Stimulated activated memory B cell treated with anti-CD40 and anti-IgM and Interleukin-4, amounts not matched to agents 10 μg/mL and 1 μg/mL and 100 μg/mL, for 72 hours (primary cell): ENCODE results near the gene S100A13.
"Not testable (repeated sequence)": the region's sequence is repeated elsewhere in the genome, so short reads cannot be mapped to it uniquely, and the experiment has no call there.

Source experiments
- ATAC-seq: fragments of 150-1000 bp; cut with Tn5 transposase; 2 replicates; pipeline ENCODE4 v1.10.0; 2021
- H3K27ac Mint-ChIP-seq: one replicate; pipeline ENCODE4 v1.8.0; 2022; ENCODE audit warnings: mild to moderate bottlenecking, mixed read lengths
- H3K27me3 Mint-ChIP-seq: one replicate; pipeline ENCODE4 v1.8.0; 2022; ENCODE audit warnings: mixed read lengths
- H3K36me3 Mint-ChIP-seq: one replicate; pipeline ENCODE4 v1.8.0; 2022; ENCODE audit warnings: mixed read lengths
- H3K4me1 Mint-ChIP-seq: one replicate; pipeline ENCODE4 v1.8.0; 2022; ENCODE audit warnings: mixed read lengths
- H3K4me3 Mint-ChIP-seq: one replicate; pipeline ENCODE4 v1.8.0; 2022; ENCODE audit warnings: mild to moderate bottlenecking, moderate library complexity, mixed read lengths
- H3K9me3 Mint-ChIP-seq: one replicate; pipeline ENCODE4 v1.8.0; 2022; ENCODE audit warnings: mixed read lengths

S100A13 gene

DNA sequence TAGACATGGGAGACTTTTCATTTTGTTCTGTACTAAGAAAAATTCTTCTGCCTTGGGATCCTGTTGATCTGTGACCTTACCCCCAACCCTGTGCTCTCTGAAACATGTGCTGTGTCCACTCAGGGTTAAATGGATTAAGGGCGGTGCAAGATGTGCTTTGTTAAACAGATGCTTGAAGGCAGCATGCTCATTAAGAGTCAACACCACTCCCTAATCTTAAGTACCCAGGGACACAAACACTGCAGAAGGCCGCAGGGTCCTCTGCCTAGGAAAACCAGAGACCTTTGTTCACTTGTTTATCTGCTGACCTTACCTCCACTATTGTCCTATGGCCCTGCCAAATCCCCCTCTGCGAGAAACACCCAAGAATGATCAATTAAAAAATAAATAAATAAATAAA, 43.8 kb downstream of the S100A13 start:
- not testable (repeated sequence) for H3K4me3 Mint-ChIP-seq, ATAC-seq, H3K27ac Mint-ChIP-seq, H3K4me1 Mint-ChIP-seq, H3K36me3 Mint-ChIP-seq, H3K9me3 Mint-ChIP-seq, H3K27me3 Mint-ChIP-seq

DNA sequence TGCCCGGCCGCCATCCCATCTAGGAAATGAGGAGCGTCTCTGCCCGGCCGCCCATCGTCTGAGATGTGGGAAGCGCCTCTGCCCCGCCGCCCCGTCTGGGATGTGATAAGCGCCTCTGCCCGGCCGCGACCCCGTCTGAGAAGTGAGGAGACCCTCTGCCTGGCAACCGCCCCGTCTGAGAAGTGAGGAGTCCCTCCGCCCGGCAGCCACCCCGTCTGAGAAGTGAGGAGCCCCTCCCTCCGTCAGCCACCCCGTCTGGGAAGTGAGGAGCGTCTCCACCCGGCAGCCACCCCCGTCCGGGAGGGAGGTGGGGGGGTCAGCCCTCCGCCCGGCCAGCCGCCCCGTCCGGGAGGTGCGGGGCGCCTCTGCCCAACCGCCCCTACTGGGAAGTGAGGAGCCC, 44.5 kb downstream of the S100A13 start:
- ATAC-seq, H3K9me3 Mint-ChIP-seq, H3K4me3 Mint-ChIP-seq, H3K27ac Mint-ChIP-seq, H3K36me3 Mint-ChIP-seq, H3K4me1 Mint-ChIP-seq: not testable (repeated sequence)
- peaks cover 17% of the 10 kb centered on the region for H3K27me3 Mint-ChIP-seq

DNA sequence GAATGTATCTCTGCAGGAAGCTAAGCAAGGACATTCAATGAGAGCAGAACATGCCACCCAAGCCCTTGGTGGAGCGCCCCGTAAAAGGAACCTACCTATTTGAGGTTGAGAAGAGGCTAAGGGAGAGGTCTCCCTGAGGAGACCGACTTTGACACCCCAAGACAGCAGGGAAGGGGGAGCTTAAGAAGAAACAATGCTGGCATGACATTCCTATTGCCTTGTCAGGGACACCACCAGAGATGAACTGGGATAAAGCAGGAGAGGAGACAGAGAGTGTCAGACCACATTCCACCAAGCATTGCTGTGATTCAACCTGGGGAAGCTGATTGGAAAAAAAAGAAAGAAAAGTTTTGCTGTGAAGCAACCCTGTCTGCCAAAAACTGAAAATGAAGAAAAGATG, 48.4 kb downstream of the S100A13 start:
- Mint-ChIP-seq H3K4me1 (peaks cover 12% of the 10 kb centered on the region), H3K27me3 (peaks cover 23% of the 10 kb centered on the region), H3K36me3 (no peaks in the 10 kb centered on the region), H3K4me3 (no peak overlapping the region), H3K27ac (no peak overlapping the region), H3K9me3 (no peaks in the 10 kb centered on the region)
- no peak for ATAC-seq

DNA sequence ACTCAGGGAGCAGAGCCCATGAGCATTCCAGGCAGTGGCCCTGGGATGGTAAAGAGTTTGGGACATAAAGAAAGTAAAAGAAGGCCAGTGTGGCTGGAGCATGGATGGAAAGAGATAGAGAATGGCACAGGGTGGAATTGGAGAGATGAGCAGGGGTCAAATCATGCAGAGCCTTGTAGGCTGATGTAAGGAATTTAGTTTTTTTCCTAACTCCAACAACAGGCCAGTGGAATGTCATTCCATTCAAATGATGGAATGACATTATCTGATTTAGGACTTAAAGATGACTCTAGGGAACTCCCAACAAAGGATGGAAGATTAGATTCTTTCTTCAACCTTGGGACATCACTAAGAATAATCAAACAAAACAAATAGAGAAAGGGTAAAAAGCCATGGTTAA, 48.8 kb downstream of the S100A13 start:
- H3K27ac Mint-ChIP-seq = no peak overlapping the region
- H3K36me3 Mint-ChIP-seq = no peaks in the 10 kb centered on the region
- no peak overlapping the region for H3K4me3 Mint-ChIP-seq
- no peaks in the 10 kb centered on the region for H3K9me3 Mint-ChIP-seq
- peaks cover 12% of the 10 kb centered on the region for H3K4me1 Mint-ChIP-seq
- no peak for ATAC-seq
- H3K27me3 Mint-ChIP-seq = peaks cover 23% of the 10 kb centered on the region

- Mint-ChIP-seq H3K27me3 (peaks cover 23% of the 10 kb centered on the region), H3K4me1 (peaks cover 19% of the 10 kb centered on the region), H3K27ac (peak overlapping the region; percentile 3), H3K9me3 (no peaks in the 10 kb centered on the region), H3K4me3 (no peak overlapping the region), H3K36me3 (no peaks in the 10 kb centered on the region)
- no peak for ATAC-seq
These were observed 49.7 kb downstream of the S100A13 start for GRCh38 chr1:153577624-153578051.

GRCh38 chr1:153577138-153577537, 50.2 kb downstream of the S100A13 start:
- Mint-ChIP-seq H3K9me3 (no peaks in the 10 kb centered on the region), H3K4me1 (peaks cover 23% of the 10 kb centered on the region), H3K27me3 (peaks cover 23% of the 10 kb centered on the region), H3K27ac (peak overlapping the region; percentile 3), H3K36me3 (no peaks in the 10 kb centered on the region), H3K4me3 (no peak overlapping the region)
- ATAC-seq = no peak

GRCh38 chr1:153575497-153575896, 51.8 kb downstream of the S100A13 start:
- H3K4me3 Mint-ChIP-seq = not testable (repeated sequence)

DNA sequence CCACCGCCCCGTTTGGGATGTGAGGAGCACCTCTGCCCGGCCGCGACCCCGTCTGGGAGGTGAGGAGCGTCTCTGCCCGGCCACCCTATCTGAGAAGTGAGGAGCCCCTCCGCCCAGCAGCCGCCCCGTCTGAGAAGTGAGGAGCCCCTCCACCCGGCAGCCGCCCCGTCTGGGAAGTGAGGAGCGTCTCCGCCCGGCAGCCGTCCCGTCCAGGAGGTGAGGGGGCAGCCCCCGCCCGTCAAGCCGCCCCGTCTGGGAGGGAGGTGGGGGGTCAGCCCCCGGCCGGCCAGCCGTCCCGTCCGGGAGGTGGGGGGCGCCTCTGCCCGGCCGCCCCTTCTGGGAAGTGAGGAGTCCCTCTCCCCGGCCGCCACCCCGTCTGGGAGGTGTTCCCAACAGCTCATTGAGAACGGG, 52.2 kb downstream of the S100A13 start:
- Mint-ChIP-seq H3K4me1 (peaks cover 23% of the 10 kb centered on the region), H3K27me3 (peaks cover 23% of the 10 kb centered on the region)
- H3K4me3 Mint-ChIP-seq, H3K9me3 Mint-ChIP-seq, H3K27ac Mint-ChIP-seq, H3K36me3 Mint-ChIP-seq, ATAC-seq: not testable (repeated sequence)

More at GRCh38 chr1:153575497-153575896, 51.8 kb downstream of the S100A13 start:
- peaks cover 23% of the 10 kb centered on the region for H3K27me3 Mint-ChIP-seq
- not testable (repeated sequence) for H3K9me3 Mint-ChIP-seq, H3K27ac Mint-ChIP-seq, H3K36me3 Mint-ChIP-seq, ATAC-seq
- H3K4me1 Mint-ChIP-seq = peaks cover 23% of the 10 kb centered on the region

GRCh38 chr1:153573351-153573750, 54.0 kb downstream of the S100A13 start:
- no peak overlapping the region for H3K4me3 Mint-ChIP-seq
- peak overlapping the region; percentile 44 for H3K27ac Mint-ChIP-seq
- no peaks in the 10 kb centered on the region for H3K36me3 Mint-ChIP-seq
- no peaks in the 10 kb centered on the region for H3K9me3 Mint-ChIP-seq
- peaks cover 29% of the 10 kb centered on the region for H3K4me1 Mint-ChIP-seq
- no peak for ATAC-seq
- H3K27me3 Mint-ChIP-seq = peaks cover 12% of the 10 kb centered on the region

GRCh38 chr1:153572569-153573015, 54.7 kb downstream of the S100A13 start:
- H3K27ac Mint-ChIP-seq = peak overlapping the region; percentile 44

DNA sequence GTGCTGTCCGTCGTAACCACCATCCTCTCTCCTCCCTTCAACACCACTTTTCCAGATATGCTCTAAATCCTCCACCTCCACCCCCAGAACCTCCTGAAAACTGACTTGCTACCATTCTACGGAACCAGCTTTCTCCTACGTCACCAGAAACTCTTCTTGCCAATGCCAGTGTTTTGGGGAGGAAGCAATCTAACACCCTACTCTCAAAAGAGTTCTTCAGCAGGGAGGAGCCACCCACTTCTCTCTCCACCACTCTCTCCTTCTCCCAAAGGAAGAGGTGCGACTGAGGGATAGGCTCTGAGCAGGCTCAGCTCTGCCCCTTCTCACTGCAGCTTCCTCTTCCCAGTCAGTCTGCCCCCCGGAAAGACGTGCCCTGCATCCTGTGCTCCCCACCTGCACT, 55.6 kb downstream of the S100A13 start:
- Mint-ChIP-seq H3K9me3 (no peaks in the 10 kb centered on the region), H3K4me3 (no peak overlapping the region), H3K36me3 (no peaks in the 10 kb centered on the region), H3K4me1 (peaks cover 33% of the 10 kb centered on the region), H3K27me3 (no peaks in the 10 kb centered on the region), H3K27ac (no peak overlapping the region)
- ATAC-seq = no peak

More at GRCh38 chr1:153572569-153573015, 54.7 kb downstream of the S100A13 start:
- Mint-ChIP-seq H3K9me3 (no peaks in the 10 kb centered on the region), H3K36me3 (no peaks in the 10 kb centered on the region), H3K4me1 (peaks cover 34% of the 10 kb centered on the region), H3K27me3 (peaks cover 4% of the 10 kb centered on the region), H3K4me3 (no peak overlapping the region)
- peak; percentile 93 for ATAC-seq

- peaks cover 42% of the 10 kb centered on the region for H3K4me1 Mint-ChIP-seq
- no peak overlapping the region for H3K4me3 Mint-ChIP-seq
- no peak for ATAC-seq
- no peaks in the 10 kb centered on the region for H3K9me3 Mint-ChIP-seq
- no peaks in the 10 kb centered on the region for H3K27me3 Mint-ChIP-seq
- peak overlapping the region; percentile 12 for H3K27ac Mint-ChIP-seq
- no peaks in the 10 kb centered on the region for H3K36me3 Mint-ChIP-seq
These were observed 56.4 kb downstream of the S100A13 start for GRCh38 chr1:153570874-153571273.

- H3K27ac Mint-ChIP-seq = no peak overlapping the region
- peaks cover 51% of the 10 kb centered on the region for H3K4me1 Mint-ChIP-seq
- no peaks in the 10 kb centered on the region for H3K36me3 Mint-ChIP-seq
- no peaks in the 10 kb centered on the region for H3K9me3 Mint-ChIP-seq
- no peak overlapping the region for H3K4me3 Mint-ChIP-seq
- ATAC-seq = no peak
- H3K27me3 Mint-ChIP-seq = no peaks in the 10 kb centered on the region
These were observed 57.8 kb downstream of the S100A13 start for GRCh38 chr1:153569465-153569864.
